Mesothelial cell of epicardium (in vitro differentiated cells): Measurements from ENCODE around the gene PMP22. TPM values are rescaled to one million over a fixed set of nuclear protein-coding genes. Genes with fewer than 3 reads are reported as not detected.

Experiments
- DNase-seq, 2 experiments: peaks; one replicate each; pipeline ENCODE4 v3.0.0; 2021; ENCODE audit warnings: low spot score in 2 of 2; ENCODE audit not compliant: unreplicated experiment in 2 of 2
- H3K27ac Mint-ChIP-seq: 2 replicates; pipeline ENCODE4 v1.8.0; 2021; ENCODE audit warnings: mixed read lengths
- H3K27me3 Mint-ChIP-seq: 2 replicates; pipeline ENCODE4 v1.8.0; 2021; ENCODE audit warnings: low read depth, mixed read lengths
- H3K36me3 Mint-ChIP-seq: 2 replicates; pipeline ENCODE4 v1.8.0; 2021; ENCODE audit warnings: mixed read lengths
- H3K4me1 Mint-ChIP-seq: 2 replicates; pipeline ENCODE4 v1.8.0; 2021; ENCODE audit warnings: mixed read lengths
- H3K4me3 Mint-ChIP-seq: 2 replicates; pipeline ENCODE4 v1.8.0; 2021; ENCODE audit warnings: mild to moderate bottlenecking, moderate library complexity, mixed read lengths
- H3K9me3 Mint-ChIP-seq: 2 replicates; pipeline ENCODE4 v1.8.0; 2021; ENCODE audit warnings: mixed read lengths
- CTCF ChIP-seq: fragments of 200-600 bp; sonication (generic); IDR thresholded peaks from one replicate; pipeline ENCODE4 v1.5.0; 2021; ENCODE audit warnings: antibody characterized with exemption; ENCODE audit not compliant: unreplicated experiment
- total RNA-seq: library from RNA; stranded (reverse); gene quantifications from 3 replicates; pipeline ENCODE4 v1.2.1, GENCODE V29; 2021

Gene PMP22
- total RNA-seq, 1 donor from 2014 or later = 50.4 TPM

GRCh38 chr17:15303851-15304250 is 38.7 kb upstream of the PMP22 start:
- Mint-ChIP-seq H3K27ac (no peak overlapping the region), H3K27me3 (no peaks in the 10 kb centered on the region), H3K4me1 (peaks cover 39% of the 10 kb centered on the region), H3K9me3 (no peaks in the 10 kb centered on the region), H3K4me3 (no peak overlapping the region), H3K36me3 (no peaks in the 10 kb centered on the region)
- DNase-seq = no peak
- TF ChIP-seq CTCF = no peak

- TF ChIP-seq CTCF = no peak
- Mint-ChIP-seq H3K9me3 (peaks cover under 1% of the 10 kb centered on the region), H3K4me1 (peaks cover 39% of the 10 kb centered on the region), H3K27ac (no peak overlapping the region), H3K27me3 (no peaks in the 10 kb centered on the region), H3K4me3 (no peak overlapping the region), H3K36me3 (no peaks in the 10 kb centered on the region)
- DNase-seq = no peak
These were observed 38.1 kb upstream of the PMP22 start for GRCh38 chr17:15303268-15303667.

- no peak for DNase-seq
- Mint-ChIP-seq H3K27ac (no peak overlapping the region), H3K4me3 (no peak overlapping the region), H3K27me3 (no peaks in the 10 kb centered on the region), H3K4me1 (peaks cover 31% of the 10 kb centered on the region), H3K9me3 (peaks cover 4% of the 10 kb centered on the region), H3K36me3 (no peaks in the 10 kb centered on the region)
- no peak for TF ChIP-seq CTCF
These were observed 36.7 kb upstream of the PMP22 start for GRCh38 chr17:15301845-15302244.

GRCh38 chr17:15298176-15298575 is 33.0 kb upstream of the PMP22 start:
- Mint-ChIP-seq H3K36me3 (no peaks in the 10 kb centered on the region), H3K4me1 (peaks cover 6% of the 10 kb centered on the region), H3K4me3 (no peak overlapping the region), H3K27ac (no peak overlapping the region), H3K9me3 (peaks cover 6% of the 10 kb centered on the region), H3K27me3 (peaks cover 3% of the 10 kb centered on the region)
- no peak for DNase-seq
- TF ChIP-seq CTCF = no peak

GRCh38 chr17:15293558-15293957 is 28.4 kb upstream of the PMP22 start:
- Mint-ChIP-seq H3K4me1 (peaks cover 12% of the 10 kb centered on the region), H3K36me3 (no peaks in the 10 kb centered on the region), H3K9me3 (peaks cover 8% of the 10 kb centered on the region), H3K4me3 (no peak overlapping the region), H3K27me3 (peaks cover 3% of the 10 kb centered on the region), H3K27ac (no peak overlapping the region)
- TF ChIP-seq CTCF = no peak
- DNase-seq = no peak
